Panc1 (cell line): Measurements from ENCODE around the gene LRRC73. TPM values are rescaled to one million over a fixed set of nuclear protein-coding genes. Genes with fewer than 3 reads are reported as not detected.

Source experiments
- ATAC-seq: fragments of 200-7000 bp; cut with Tn5 transposase; 2 replicates; pipeline ENCODE4 v1.9.1; 2020; ENCODE audit warnings: mild to moderate bottlenecking, moderate library complexity
- BruUV-seq: library from RNA; stranded (reverse); fragments of 400-500 nt; replicated peaks from 2 replicates; lab custom pipeline; 2021; lab: Mats Ljungman, UMichigan
- CTCF ChIA-PET: fragments of 300-600 bp; sonication (Branson Sonifier 250); formaldehyde crosslinking; loops from one replicate; lab custom pipeline; 2022; ENCODE audit warnings: antibody characterized with exemption; lab: Charles Lee
- POLR2A ChIA-PET: fragments of 300-600 bp; sonication (Branson Sonifier 250); formaldehyde crosslinking; loops from one replicate; lab custom pipeline; 2022; ENCODE audit warnings: antibody characterized with exemption; lab: Charles Lee
- DNase-seq: peaks from one replicate; pipeline ENCODE4 v3.0.0-alpha.2; 2010; ENCODE audit warnings: low read depth, low spot score
- H3K27ac ChIP-seq: 2 replicates; pipeline ENCODE4 v1.5.1; 2011; ENCODE audit warnings: mild to moderate bottlenecking, low read length, inconsistent platforms
- H3K27me3 ChIP-seq: fragments of 200-500 bp; sonication (Bioruptor generic); 2 replicates; pipeline ENCODE4 v1.6.0; 2014; ENCODE audit warnings: low read length, inconsistent platforms; ENCODE audit not compliant: control insufficient read depth, insufficient read depth
- H3K36me3 ChIP-seq: fragments of 200-500 bp; sonication (Bioruptor generic); 2 replicates; pipeline ENCODE4 v1.5.1; 2014; ENCODE audit warnings: inconsistent platforms, mild to moderate bottlenecking, low read length, moderate library complexity; ENCODE audit not compliant: control insufficient read depth, insufficient read depth
- H3K4me1 ChIP-seq: 2 replicates; pipeline ENCODE4 v1.5.1; 2011; ENCODE audit warnings: inconsistent platforms, mild to moderate bottlenecking, low read length, moderate library complexity; ENCODE audit not compliant: control insufficient read depth, insufficient read depth
- H3K4me3 ChIP-seq, 2 experiments: 2 replicates each; pipeline ENCODE4 v1.5.1; 2011 to 2012; ENCODE audit warnings: low read depth in 2 of 2, low read length in 2 of 2, mild to moderate bottlenecking in 2 of 2, inconsistent platforms in 1 of 2, moderate library complexity in 1 of 2
- H3K9me3 ChIP-seq: fragments of 200-500 bp; sonication (Bioruptor generic); 2 replicates; pipeline ENCODE4 v1.5.1; 2014; ENCODE audit warnings: low read depth, mild to moderate bottlenecking, inconsistent platforms, low read length, moderate library complexity; ENCODE audit not compliant: control insufficient read depth, insufficient read depth
- CTCF ChIP-seq: fragments of 450-650 bp; IDR thresholded peaks from 2 replicates; pipeline ENCODE4 v1.5.1; 2017; ENCODE audit warnings: mild to moderate bottlenecking
- POLR2AphosphoS5 ChIP-seq: IDR thresholded peaks from 2 replicates; pipeline ENCODE4 v1.6.1; 2012; ENCODE audit warnings: mild to moderate bottlenecking, low read depth, low read length, moderate library complexity
- REST ChIP-seq, 2 experiments: IDR thresholded peaks; 2 replicates each; pipeline ENCODE4 v1.6.1; 2011 to 2012; ENCODE audit warnings: low read depth in 2 of 2, control low read depth in 1 of 2, low read length in 1 of 2, mild to moderate bottlenecking in 1 of 2, moderate library complexity in 1 of 2; ENCODE audit not compliant: insufficient read depth in 1 of 2
- SIN3A ChIP-seq: IDR thresholded peaks from 2 replicates; pipeline ENCODE4 v1.6.1; 2012; ENCODE audit warnings: low read depth, mild to moderate bottlenecking, low read length, moderate library complexity, borderline replicate concordance; ENCODE audit not compliant: insufficient read depth
- TCF7L2 ChIP-seq: IDR thresholded peaks from 2 replicates; pipeline ENCODE4 v1.6.1; 2011; ENCODE audit warnings: mild to moderate bottlenecking, low read depth, low read length, inconsistent platforms
- in situ Hi-C: cut with HindIII; loops from 2 replicates; pipeline ENCODE4 v1.10.0; 2016; ENCODE audit warnings: low sequenced_read_pairs, low pct_unique_long_range_greater_than_20kb
- intact Hi-C: fragments of 100-400 bp; cut with micrococcal nuclease; formaldehyde crosslinking; loops from one replicate; pipeline ENCODE4 v1.10.0; 2022; ENCODE audit not compliant: unreplicated experiment
- total RNA-seq: library from RNA; stranded (reverse); gene quantifications from one replicate; pipeline ENCODE4 v1.2.1, GENCODE V29; 2021; ENCODE audit not compliant: unreplicated experiment

The LRRC73 gene
- total RNA-seq, 1 experiment from 2014 or later = 2.9 TPM

- TF ChIP-seq REST (IDR thresholded peaks at IDR 0.05; ENCODE audit: insufficient read depth in 1 of 2, low read depth in 2 of 2, low read length in 1 of 2) (no peak), POLR2AphosphoS5 (no peak), CTCF (no peak)
- Histone ChIP-seq H3K27me3 (no peaks in the 10 kb centered on the region), H3K4me3 (no peak overlapping the region), H3K36me3 (no peaks in the 10 kb centered on the region), H3K4me1 (peaks cover 19% of the 10 kb centered on the region), H3K9me3 (no peaks in the 10 kb centered on the region), H3K27ac (no peak overlapping the region)
- ChIA-PET CTCF (interaction anchor here (0.5 kb wide), 1 partner anchor 35 kb away, joined by 3 read pairs; no protein-coding TSS in a partner anchor), POLR2A (interaction anchor here (0.6 kb wide), 1 partner anchor 322 kb away, joined by 3 read pairs; no protein-coding TSS in a partner anchor)
- in situ Hi-C loops = no loop called here
- ATAC-seq = no peak
- DNase-seq = no peak
- no TSS peak for BruUV-seq
- intact Hi-C loops = no loop called here
These were observed 16.9 kb downstream of the LRRC73 start for GRCh38 chr6:43493230-43493629.

- Histone ChIP-seq H3K36me3 (no peaks in the 10 kb centered on the region), H3K9me3 (no peaks in the 10 kb centered on the region), H3K27me3 (no peaks in the 10 kb centered on the region), H3K4me1 (peaks cover 19% of the 10 kb centered on the region), H3K27ac (no peak overlapping the region), H3K4me3 (no peak overlapping the region)
- DNase-seq = no peak
- intact Hi-C loops = no loop called here
- POLR2A ChIA-PET = no interaction called here
- TF ChIP-seq POLR2AphosphoS5 = no peak
- no peak for TF ChIP-seq SIN3A
- TF ChIP-seq REST (IDR thresholded peaks at IDR 0.05; ENCODE audit: insufficient read depth in 1 of 2, low read depth in 2 of 2, low read length in 1 of 2) = peak in 1 of 2 experiments; percentile 42; a peak in 1 of 4 replicates
- no peak for TF ChIP-seq TCF7L2
- TF ChIP-seq CTCF = no peak
- no peak for ATAC-seq
- CTCF ChIA-PET = no interaction called here
- BruUV-seq = no TSS peak
- in situ Hi-C loops = no loop called here
These were observed 17.5 kb downstream of the LRRC73 start for GRCh38 chr6:43492673-43493072.
